ENCODE data around the gene RANGAP1. TPM values are rescaled to one million over a fixed set of nuclear protein-coding genes. Genes with fewer than 3 reads are reported as not detected.
A peak's percentile ranks its signal among the peaks of the same experiment; 100 is the strongest.

The RANGAP1 gene
- total RNA-seq, 4 donors from 2014 or later: 119 to 150 (median 121) TPM

DNA sequence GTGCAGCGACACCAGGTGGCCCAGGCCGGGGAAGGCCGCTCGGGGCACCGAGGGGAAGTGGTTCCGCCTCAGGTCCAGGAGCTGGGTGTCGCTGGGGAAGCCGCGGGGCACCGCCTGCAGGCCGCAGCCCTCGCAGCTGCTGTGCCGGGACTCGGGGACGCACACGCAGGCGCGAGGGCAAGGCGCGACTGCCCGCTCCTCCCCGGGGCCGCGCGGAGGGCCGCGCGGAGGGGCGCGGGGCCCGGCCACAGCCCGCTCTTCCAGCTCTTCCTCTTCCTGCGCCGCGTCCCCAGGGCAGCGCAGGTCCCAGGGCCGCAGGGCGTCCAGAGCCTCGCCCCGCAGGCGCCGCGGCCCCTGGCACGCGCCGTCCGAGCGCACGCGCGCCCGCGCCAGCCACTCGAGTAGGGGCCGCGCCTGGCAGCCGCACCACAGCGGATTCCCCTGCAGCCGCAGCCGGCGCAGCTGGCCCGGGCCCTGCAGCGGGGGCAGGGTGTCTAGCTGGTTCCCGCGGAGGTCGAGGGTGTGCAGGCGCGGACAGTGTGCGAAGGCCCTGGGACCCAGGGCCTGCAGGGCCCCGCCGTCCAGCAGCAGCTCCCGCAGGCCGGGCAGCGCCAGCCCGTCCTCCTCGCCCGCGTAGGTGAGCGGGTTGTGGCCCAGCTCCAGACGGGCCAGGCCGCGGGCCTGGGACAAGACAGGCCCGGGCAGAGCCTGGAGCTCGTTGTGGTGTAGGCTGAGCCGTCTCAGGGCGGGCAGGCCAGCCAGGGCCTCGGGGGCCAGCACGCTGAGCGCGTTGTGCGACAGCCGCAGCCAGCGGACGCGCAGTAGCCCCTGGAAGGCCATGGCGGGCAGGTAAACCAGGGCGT, 48.0 kb downstream of the RANGAP1 start:
- 7 to 11% methylated on average over 26 to 51 of the region's 97 CpGs for WGBS, 2 donors
- DNase-seq (ENCODE audit: low spot score in 2 of 2): peak in 1 of 2 donors; percentile 51
- intact Hi-C loops (cut with DNase I; ENCODE audit: low total_unique reads): loop anchor here (5.0 kb wide), 1 partner anchor 316 kb away; no protein-coding TSS in a partner anchor
- H3K4me3 ChIP-seq (ENCODE audit: low read depth, poor library complexity, severe bottlenecking): peak overlapping the region; percentile 22
- no peak for TF ChIP-seq POLR2A (IDR thresholded peaks at IDR 0.05)
- TF ChIP-seq, protein P1, sequence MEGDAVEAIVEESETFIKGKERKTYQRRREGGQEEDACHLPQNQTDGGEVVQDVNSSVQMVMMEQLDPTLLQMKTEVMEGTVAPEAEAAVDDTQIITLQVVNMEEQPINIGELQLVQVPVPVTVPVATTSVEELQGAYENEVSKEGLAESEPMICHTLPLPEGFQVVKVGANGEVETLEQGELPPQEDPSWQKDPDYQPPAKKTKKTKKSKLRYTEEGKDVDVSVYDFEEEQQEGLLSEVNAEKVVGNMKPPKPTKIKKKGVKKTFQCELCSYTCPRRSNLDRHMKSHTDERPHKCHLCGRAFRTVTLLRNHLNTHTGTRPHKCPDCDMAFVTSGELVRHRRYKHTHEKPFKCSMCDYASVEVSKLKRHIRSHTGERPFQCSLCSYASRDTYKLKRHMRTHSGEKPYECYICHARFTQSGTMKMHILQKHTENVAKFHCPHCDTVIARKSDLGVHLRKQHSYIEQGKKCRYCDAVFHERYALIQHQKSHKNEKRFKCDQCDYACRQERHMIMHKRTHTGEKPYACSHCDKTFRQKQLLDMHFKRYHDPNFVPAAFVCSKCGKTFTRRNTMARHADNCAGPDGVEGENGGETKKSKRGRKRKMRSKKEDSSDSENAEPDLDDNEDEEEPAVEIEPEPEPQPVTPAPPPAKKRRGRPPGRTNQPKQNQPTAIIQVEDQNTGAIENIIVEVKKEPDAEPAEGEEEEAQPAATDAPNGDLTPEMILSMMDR (IDR thresholded peaks at IDR 0.05): no peak

DNA sequence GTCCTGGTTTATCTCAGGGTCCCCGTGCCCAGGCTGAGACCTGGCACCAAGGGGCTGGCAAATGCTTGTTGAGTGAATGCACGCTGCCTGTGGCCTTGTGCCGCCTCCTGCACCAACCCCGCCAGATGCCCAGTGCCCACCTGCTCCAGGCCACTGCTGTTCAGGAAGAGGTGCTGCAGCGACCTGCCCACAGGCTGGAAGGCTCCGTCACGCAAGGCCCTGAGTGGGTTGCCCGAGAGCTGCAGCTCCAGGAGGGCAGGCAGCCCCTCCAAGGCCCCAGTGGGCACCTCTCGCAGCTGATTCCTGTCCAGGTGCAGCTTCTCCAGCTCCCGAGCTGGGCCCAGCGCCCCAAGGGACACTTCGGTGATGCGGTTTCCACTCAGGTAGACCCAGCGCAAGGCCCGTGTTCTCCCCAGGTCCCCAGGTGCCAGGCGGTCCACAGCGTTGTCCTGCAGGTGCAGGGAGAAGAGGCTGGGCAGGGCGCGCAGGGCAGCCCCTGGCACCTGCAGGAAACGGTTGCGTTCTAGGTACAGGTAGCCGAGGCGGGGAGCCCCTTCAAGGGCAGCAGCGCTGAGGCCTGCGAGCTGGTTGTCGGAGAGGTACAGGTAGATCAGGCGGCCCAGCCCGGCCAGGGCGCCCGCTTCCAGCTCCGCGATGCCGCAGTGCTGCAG, 48.8 kb downstream of the RANGAP1 start:
- no peak for TF ChIP-seq POLR2A (IDR thresholded peaks at IDR 0.05)
- DNase-seq (ENCODE audit: low spot score in 2 of 2): peak in 1 of 2 donors; percentile 92
- H3K4me3 ChIP-seq (ENCODE audit: low read depth, poor library complexity, severe bottlenecking): peak overlapping the region; percentile 22
- intact Hi-C loops (cut with DNase I; ENCODE audit: low total_unique reads): loop anchor here (5.0 kb wide), 1 partner anchor 315 kb away; no protein-coding TSS in a partner anchor
- 39 to 47% methylated on average over 17 to 26 of the region's 33 CpGs for WGBS, 2 donors

DNA sequence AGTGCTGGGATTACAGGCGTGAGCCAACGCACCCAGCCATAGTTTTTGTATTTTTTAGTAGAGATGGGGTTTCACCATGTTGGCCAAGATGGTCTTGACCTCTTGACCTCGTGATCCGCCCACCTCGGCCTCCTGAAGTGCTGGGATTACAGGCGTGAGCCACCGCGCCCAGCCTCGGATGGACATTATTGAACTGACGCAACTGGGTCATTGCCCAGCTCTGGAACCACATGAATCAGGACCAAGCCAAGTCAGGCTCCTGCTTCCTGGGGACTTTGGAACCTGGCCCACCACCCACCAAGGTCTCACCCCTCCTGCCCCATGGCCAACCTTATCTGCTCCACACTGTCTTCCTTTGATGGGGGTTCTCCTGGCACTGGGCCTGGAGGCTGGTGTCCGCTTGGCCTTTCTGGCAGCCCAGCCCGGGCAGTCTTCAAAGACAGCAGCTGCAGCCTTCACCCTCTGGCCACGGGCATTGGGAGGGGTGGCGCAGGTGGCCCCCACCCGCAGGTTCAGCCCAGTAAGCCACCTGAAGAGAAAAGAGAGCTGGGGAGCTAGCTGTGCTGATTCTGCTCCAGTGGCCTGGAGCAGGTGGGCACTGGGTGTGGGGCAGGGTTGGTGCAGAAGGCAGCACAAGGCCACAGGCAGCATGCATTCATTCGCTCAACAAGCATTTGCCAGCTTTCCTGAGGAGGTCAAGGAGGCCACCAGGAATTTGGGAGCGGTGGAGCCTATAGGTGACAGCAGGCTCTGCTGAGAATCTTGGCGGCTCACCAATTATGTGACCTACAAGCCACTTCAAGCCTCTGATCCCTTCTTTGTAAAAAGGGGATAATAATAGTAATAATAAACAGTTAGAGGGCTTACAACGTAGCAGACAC, 50.9 kb downstream of the RANGAP1 start:
- no peak for TF ChIP-seq POLR2A (IDR thresholded peaks at IDR 0.05)
- TF ChIP-seq, protein P1 (IDR thresholded peaks at IDR 0.05): no peak
- WGBS, 2 donors: 84 to 88% methylated on average over 16 to 19 of the region's 19 CpGs
- DNase-seq (ENCODE audit: low spot score in 2 of 2): no peak
- H3K4me3 ChIP-seq (ENCODE audit: low read depth, poor library complexity, severe bottlenecking): no peak overlapping the region
- intact Hi-C loops (cut with DNase I; ENCODE audit: low total_unique reads): loop anchor here (5.0 kb wide), 1 partner anchor 313 kb away; no protein-coding TSS in a partner anchor

DNA sequence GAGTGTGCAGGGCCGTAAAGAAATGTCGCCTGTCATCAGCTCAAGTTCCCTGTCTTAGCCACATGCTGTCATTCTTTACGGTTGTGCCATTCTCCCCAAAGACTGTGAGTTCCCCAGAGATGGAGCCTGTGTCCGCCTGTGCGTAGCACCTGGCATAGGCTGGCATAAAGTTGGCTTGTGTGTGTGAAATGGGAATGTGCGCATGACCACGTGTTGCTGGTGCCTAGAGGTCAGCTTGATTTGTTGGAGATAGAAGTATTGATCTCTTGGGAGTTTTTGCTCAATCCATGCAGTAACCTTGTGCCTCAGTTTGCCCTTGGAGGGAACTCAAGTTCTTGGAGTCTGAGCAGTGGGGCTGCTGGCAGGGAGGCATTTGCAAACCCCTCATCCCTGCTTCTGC, 54.6 kb downstream of the RANGAP1 start:
- no peak for DNase-seq (ENCODE audit: low spot score in 2 of 2)
- 83 to 85% methylated on average over 7 of the region's 7 CpGs for WGBS, 2 donors
- H3K4me3 ChIP-seq (ENCODE audit: low read depth, poor library complexity, severe bottlenecking): no peak overlapping the region
- TF ChIP-seq POLR2A (IDR thresholded peaks at IDR 0.05): no peak
- TF ChIP-seq, protein P1 (IDR thresholded peaks at IDR 0.05): no peak
- intact Hi-C loops (cut with DNase I; ENCODE audit: low total_unique reads): no loop called here

DNA sequence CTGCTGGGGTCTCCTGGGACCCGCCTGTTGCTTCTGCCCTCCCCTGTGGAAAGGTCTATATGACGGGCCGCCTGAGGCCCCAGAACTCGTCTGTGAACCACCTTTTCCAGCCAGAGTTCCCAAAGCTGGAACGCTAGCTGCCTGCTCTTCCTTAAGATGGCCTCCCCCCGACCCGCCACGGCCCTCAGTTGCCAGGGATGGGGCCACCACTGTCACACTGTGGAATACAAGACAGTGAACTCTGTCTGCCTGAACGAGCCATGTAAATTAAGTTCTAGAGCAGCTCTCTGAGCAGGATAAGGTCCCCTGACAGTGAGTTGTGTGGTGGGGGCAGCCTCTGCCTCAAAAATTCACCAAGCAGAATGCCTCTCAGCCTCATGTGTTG, 55.6 kb downstream of the RANGAP1 start:
- H3K4me3 ChIP-seq (ENCODE audit: low read depth, poor library complexity, severe bottlenecking): no peak overlapping the region
- WGBS, 2 donors: 88 to 91% methylated on average over 9 of the region's 9 CpGs
- TF ChIP-seq, protein P1 (IDR thresholded peaks at IDR 0.05): no peak
- TF ChIP-seq POLR2A (IDR thresholded peaks at IDR 0.05): no peak
- intact Hi-C loops (cut with DNase I; ENCODE audit: low total_unique reads): no loop called here
- no peak for DNase-seq (ENCODE audit: low spot score in 2 of 2)

All from lower leg skin (tissue), 4 donors.